OCI-LY3 (cell line): Measurements from ENCODE around the gene PTDSS2.

Experiments used
- CTCF ChIP-seq: fragments of 200-600, 300-600 bp; sonication (generic); IDR thresholded peaks from 2 replicates; pipeline ENCODE4 v1.5.1; 2014; ENCODE audit warnings: antibody characterized with exemption, low read length, low read depth
- EZH2phosphoT487 ChIP-seq: fragments of 200-600 bp; shearing (Covaris generic); IDR thresholded peaks from 2 replicates; pipeline ENCODE4 v1.6.1; 2018; ENCODE audit warnings: antibody characterized with exemption, mixed run types, low read depth

- TF ChIP-seq CTCF, result no peak
- no peak for TF ChIP-seq EZH2phosphoT487
Observed at GRCh38 chr11:426851-427250, 23.2 kb upstream of the PTDSS2 start.
